Esophagus (tissue), 2 donors: Measurements from ENCODE around the gene ATP10A. TPM values are rescaled to one million over a fixed set of nuclear protein-coding genes. Genes with fewer than 3 reads are reported as not detected.

Experiments used
- H3K27ac ChIP-seq, 2 donors: one replicate each; pipeline ENCODE4 v1.5.1; 2013; ENCODE audit warnings: low read depth in 2 of 2, mild to moderate bottlenecking in 2 of 2, inconsistent platforms in 1 of 2, low read length in 1 of 2, moderate library complexity in 1 of 2
- H3K27me3 ChIP-seq, 2 donors: one replicate each; pipeline ENCODE4 v1.6.1; 2013; ENCODE audit warnings: low read length in 2 of 2, control low read depth in 1 of 2, mild to moderate bottlenecking in 1 of 2; ENCODE audit not compliant: insufficient read depth in 2 of 2, control insufficient read depth in 1 of 2
- H3K36me3 ChIP-seq, 2 donors: one replicate each; pipeline ENCODE4 v1.6.1; 2013; ENCODE audit warnings: low read length in 1 of 2; ENCODE audit not compliant: control insufficient read depth in 2 of 2, insufficient read depth in 2 of 2
- H3K4me1 ChIP-seq, 2 donors: one replicate each; pipeline ENCODE4 v1.6.1; 2013; ENCODE audit warnings: low read length in 1 of 2; ENCODE audit not compliant: control insufficient read depth in 2 of 2, insufficient read depth in 2 of 2
- H3K4me3 ChIP-seq, 2 donors: one replicate each; pipeline ENCODE4 v1.5.1; 2013; ENCODE audit warnings: low read length in 2 of 2, mild to moderate bottlenecking in 2 of 2, low read depth in 1 of 2, moderate library complexity in 1 of 2
- H3K9me3 ChIP-seq, 2 donors: one replicate each; pipeline ENCODE4 v1.6.1; 2013; ENCODE audit warnings: mild to moderate bottlenecking in 2 of 2, low read depth in 1 of 2, low read length in 1 of 2, moderate library complexity in 1 of 2; ENCODE audit not compliant: control insufficient read depth in 2 of 2, insufficient read depth in 1 of 2
- WGBS, 2 donors: extraction: QIAGEN DNeasy Blood & Tissue Kit; methylation state at CpG; one replicate each; pipeline ENCODE4 v1.1.7; 2013; 5-methylcytosine and 5-hydroxymethylcytosine counted together
- polyA plus RNA-seq, 2 donors: library from polyadenylated mRNA; stranded (reverse); fragments of 200-250 nt; gene quantifications; one replicate each; pipeline ENCODE4 v1.2.3, GENCODE V29; 2013
- donor health status: healthy with polysubstance abuse.
- donor health status: Bipolar disorder and iron deficiency.

The ATP10A gene
- polyA plus RNA-seq, 2 donors: 0.79 to 0.86 TPM

DNA sequence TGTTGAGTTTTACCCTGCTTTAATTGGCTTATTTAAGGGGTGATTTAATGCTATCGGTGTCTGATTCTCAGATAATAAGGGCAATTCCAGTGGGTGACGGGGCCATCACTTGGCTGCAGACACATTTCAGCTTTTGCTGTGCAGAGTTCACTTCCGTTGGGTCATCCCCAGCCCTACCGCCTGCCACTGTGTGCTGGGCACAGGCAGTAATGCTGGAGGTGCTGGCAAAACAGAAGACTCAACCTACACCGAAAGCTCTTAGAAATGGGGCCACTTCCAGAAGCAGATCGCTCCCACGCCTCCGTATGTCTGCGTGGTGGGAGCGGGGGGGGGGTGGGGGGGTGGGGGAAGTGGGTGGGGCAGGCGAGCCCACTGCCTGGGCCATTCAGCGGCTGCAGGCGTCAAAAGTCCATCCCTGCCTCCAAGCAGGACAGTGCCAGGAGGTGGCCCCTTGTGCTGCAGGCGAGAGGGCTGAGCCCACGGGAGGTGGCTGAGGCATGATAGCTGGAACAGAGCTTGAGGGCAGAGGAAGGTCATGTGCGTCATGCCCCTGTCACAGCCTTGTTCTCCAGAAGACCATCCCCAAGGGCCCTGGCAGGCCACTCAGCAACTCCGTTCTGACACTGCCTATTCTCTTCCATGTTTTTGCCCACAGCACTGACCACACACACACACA, 128.3 kb downstream of the ATP10A start:
- Histone ChIP-seq H3K9me3 (no peaks in the 10 kb centered on the region), H3K4me3 (no peak overlapping the region), H3K4me1 (peaks cover 0 to 2% of the 10 kb centered on the region in 2 donors), H3K27ac (no peak overlapping the region), H3K27me3 (no peaks in the 10 kb centered on the region), H3K36me3 (no peaks in the 10 kb centered on the region)
- 84 to 94% methylated on average over 16 to 17 of the region's 17 CpGs for WGBS, 2 donors

- Histone ChIP-seq H3K4me3 (no peak overlapping the region), H3K36me3 (no peaks in the 10 kb centered on the region), H3K27me3 (no peaks in the 10 kb centered on the region), H3K27ac (no peak overlapping the region), H3K4me1 (peaks cover 0 to 2% of the 10 kb centered on the region in 2 donors), H3K9me3 (no peaks in the 10 kb centered on the region)
- WGBS, 2 donors: 77 to 78% methylated on average over 20 to 22 of the region's 22 CpGs
These were observed 129.1 kb downstream of the ATP10A start for GRCh38 chr15:25733856-25734679.

DNA sequence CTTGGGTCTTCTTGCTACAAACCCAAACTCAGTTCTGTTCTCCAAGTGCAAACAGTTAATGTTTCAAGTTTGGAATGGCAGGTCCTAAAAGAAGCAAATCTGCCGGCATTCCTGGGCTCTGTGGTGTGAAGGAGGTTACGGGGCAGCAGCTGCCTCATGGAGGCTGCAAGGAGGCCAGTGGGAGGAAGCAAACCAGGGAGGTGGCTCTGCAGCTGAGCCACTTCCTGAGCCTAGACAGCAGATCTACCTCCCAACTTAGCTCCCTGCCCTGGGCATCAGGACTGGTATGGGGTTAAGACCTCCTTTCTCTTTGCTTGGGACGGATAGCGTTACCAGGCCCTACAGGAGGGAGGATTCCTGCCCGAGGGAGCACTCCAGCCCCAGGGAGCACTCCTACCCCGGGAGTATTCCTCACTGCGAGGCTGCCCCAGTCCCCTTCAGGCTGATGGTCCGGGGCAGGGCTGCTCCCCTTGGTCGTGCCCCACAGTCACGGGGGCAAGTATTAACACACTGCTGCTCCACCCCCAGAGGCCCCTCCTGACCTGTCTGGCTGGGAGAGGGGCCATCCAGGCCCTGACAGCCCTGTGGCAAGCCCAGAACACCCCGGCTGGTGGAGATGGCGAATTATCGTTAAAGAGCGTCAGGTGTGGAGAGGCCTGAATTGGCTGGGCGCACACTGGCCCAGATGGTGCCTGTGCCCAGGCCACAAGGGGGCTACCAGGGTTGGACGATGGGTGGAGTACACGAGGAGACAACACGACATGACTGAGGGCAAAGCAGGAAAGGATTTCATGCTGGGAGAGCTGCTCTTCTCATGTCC, 129.9 kb downstream of the ATP10A start:
- Histone ChIP-seq H3K36me3 (no peaks in the 10 kb centered on the region), H3K27me3 (no peaks in the 10 kb centered on the region), H3K27ac (no peak overlapping the region), H3K9me3 (no peaks in the 10 kb centered on the region), H3K4me1 (peaks cover 0 to 2% of the 10 kb centered on the region in 2 donors), H3K4me3 (no peak overlapping the region)
- 89 to 90% methylated on average over 18 of the region's 18 CpGs for WGBS, 2 donors

- WGBS, 2 donors: 85 to 91% methylated on average over 5 of the region's 6 CpGs
- Histone ChIP-seq H3K36me3 (no peaks in the 10 kb centered on the region), H3K27me3 (no peaks in the 10 kb centered on the region), H3K9me3 (no peaks in the 10 kb centered on the region), H3K27ac (no peak overlapping the region), H3K4me3 (no peak overlapping the region), H3K4me1 (no peaks in the 10 kb centered on the region)
These were observed 130.9 kb downstream of the ATP10A start for GRCh38 chr15:25732191-25732590.

- Histone ChIP-seq H3K36me3 (no peaks in the 10 kb centered on the region), H3K4me1 (no peaks in the 10 kb centered on the region), H3K27ac (no peak overlapping the region), H3K9me3 (no peaks in the 10 kb centered on the region), H3K27me3 (no peaks in the 10 kb centered on the region), H3K4me3 (no peak overlapping the region)
- WGBS, 2 donors: 81 to 87% methylated on average over 2 of the region's 2 CpGs
These were observed 131.7 kb downstream of the ATP10A start for GRCh38 chr15:25731411-25731810.

DNA sequence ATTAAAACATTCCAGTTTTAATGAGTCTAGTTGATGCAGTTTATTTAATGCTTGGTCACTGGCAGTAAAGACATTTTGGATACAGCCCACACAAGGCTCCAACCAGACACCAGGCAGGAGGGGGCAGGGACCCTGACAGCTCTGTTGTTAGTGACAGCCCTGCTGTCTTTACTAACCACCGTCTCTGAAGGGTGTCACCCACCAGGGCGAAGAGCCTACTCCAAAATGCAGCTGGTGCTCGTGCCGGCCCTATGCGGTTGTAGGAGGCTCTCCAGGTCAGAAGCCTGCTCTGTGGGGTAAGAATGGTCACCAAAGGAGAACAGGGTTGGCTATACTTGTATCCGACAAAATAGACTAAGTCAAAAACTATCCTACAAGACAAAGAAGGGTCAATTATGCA, 132.2 kb downstream of the ATP10A start:
- Histone ChIP-seq H3K9me3 (no peaks in the 10 kb centered on the region), H3K4me1 (no peaks in the 10 kb centered on the region), H3K4me3 (no peak overlapping the region), H3K27ac (no peak overlapping the region), H3K36me3 (no peaks in the 10 kb centered on the region), H3K27me3 (no peaks in the 10 kb centered on the region)
- 90 to 92% methylated on average over 6 of the region's 6 CpGs for WGBS, 2 donors

DNA sequence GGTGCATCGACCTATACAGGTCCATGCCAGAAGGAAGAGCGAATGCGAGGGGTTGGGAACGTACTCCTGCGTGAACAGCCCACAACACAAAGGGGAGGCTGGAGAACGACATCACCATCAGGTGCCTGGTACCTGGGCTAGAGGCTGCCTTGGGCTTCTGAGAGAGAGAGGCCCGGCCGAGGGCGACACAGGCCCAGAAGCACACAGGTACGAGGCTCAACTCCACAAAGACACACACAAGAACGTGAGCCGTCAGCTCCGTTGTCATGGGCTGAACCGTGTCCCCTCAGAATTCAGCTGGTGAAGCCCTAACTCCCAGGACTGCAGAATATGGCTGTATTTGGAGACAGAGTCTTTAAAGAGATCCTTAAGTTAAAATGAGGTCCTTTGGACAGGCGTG, 134.3 kb downstream of the ATP10A start:
- Histone ChIP-seq H3K27me3 (no peaks in the 10 kb centered on the region), H3K4me3 (no peak overlapping the region), H3K4me1 (no peaks in the 10 kb centered on the region), H3K27ac (no peak overlapping the region), H3K9me3 (no peaks in the 10 kb centered on the region), H3K36me3 (peaks cover 0 to 2% of the 10 kb centered on the region in 2 donors)
- WGBS, 2 donors: 87 to 88% methylated on average over 15 of the region's 15 CpGs

DNA sequence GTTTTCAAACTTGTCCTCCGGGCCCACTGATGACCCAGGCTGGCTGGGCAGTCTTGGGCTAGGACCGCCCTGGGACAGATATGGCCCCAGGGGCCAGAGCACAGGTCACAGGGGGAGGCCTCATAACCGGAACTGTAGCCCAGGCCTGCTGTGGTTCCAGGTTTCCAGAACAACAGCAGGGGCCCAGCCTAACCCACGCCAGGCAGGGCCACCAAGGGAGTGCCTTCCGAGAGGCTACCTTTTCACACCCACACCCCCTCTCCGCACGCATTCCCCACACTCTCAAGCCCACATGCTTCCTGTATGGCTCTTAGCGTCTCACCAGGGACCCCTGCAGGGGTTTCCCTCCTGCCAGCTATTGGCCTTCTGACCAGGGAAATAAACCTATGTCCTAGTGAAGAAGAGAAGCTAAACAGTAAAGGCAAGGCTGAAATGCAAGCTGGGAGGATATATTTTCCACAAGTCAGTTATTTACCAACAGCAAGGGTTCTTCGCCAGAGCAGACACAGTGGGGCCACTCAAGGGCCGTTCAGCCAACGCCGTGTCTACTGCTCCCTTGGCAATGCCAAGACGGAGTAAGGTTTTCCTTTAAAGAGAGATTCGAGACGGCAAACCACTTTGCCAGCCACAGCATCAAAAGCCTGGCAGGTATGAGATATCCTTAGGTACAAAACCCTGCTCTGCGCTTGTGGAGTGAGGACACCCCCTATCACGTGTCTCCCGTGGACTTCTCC, 135.1 kb downstream of the ATP10A start:
- Histone ChIP-seq H3K9me3 (no peaks in the 10 kb centered on the region), H3K27ac (no peak overlapping the region), H3K27me3 (no peaks in the 10 kb centered on the region), H3K4me1 (no peaks in the 10 kb centered on the region), H3K36me3 (peaks cover 0 to 2% of the 10 kb centered on the region in 2 donors), H3K4me3 (no peak overlapping the region)
- WGBS, 2 donors: 83 to 87% methylated on average over 18 of the region's 18 CpGs

- H3K36me3 ChIP-seq: peaks cover 0 to 5% of the 10 kb centered on the region in 2 donors
- no peak overlapping the region for H3K4me3 ChIP-seq
- 90 to 94% methylated on average over 15 of the region's 15 CpGs for WGBS, 2 donors
- H3K27ac ChIP-seq: no peak overlapping the region
- no peaks in the 10 kb centered on the region for H3K4me1 ChIP-seq
- no peaks in the 10 kb centered on the region for H3K27me3 ChIP-seq
- H3K9me3 ChIP-seq: no peaks in the 10 kb centered on the region
These were observed 136.0 kb downstream of the ATP10A start for GRCh38 chr15:25727116-25727515.
